Right forelimb (tissue), 1 donor: ENCODE measurements around the gene SLC17A8.
"Not testable (repeated sequence)": the region's sequence is repeated elsewhere in the genome, so short reads cannot be mapped to it uniquely, and the experiment has no call there.

Experiments used
- DNase-seq: peaks from one replicate; pipeline ENCODE4 v3.0.0-alpha.2; 2018

Gene SLC17A8

DNA sequence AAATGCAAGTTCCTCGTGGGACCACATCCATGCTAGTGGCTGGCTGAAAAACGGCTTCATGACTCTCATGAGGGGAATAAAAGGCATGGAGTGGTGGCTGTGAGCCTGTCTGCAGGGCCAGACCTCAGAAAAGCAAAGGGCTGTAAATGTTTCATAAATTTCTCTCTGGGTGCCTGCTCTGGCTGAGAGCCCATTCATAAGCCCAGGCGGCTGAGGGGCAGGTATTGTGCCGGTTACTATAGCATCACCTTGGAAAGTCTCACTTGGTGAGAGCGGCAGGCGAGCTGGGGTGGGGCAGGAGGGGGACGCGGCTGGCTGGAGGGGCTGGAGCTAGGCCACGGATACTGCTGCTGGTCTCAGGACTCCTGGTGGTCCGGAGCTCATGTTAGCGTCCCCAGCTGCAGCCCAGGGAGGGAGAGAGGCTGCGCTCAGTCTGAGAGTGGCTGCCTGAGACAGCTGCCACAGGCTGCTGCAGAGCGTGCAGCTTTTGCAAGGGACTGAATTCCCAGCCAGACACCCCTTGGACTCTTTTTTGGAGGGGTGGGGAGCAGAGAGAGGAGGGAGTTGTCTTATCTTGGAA is at the start of gene SLC17A8:
Gene SLC17A8 (plus strand): TSS at position 431 of the 580 bp plus-strand sequence. CDS start 318 bp downstream, outside the sequence.
- DNase-seq, result peak; percentile 48

DNA sequence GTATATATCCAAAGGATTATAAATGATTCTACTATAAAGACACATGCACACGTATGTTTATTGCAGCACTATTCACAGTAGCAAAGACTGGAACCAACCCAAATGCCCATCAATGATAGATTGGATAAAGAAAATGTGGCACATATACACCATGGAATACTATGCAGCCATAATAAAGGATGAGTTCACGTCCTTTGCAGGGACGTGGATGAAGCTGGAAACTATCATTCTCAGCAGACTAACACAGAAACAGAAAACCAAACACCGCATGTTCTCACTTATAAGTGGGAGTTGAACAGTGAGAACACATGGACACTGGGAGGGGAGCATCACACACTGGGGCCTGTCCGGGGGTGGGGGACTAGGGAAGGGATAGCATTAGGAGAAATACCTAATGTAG is 48.7 kb upstream of the SLC17A8 start:
- DNase-seq, result not testable (repeated sequence)

DNA sequence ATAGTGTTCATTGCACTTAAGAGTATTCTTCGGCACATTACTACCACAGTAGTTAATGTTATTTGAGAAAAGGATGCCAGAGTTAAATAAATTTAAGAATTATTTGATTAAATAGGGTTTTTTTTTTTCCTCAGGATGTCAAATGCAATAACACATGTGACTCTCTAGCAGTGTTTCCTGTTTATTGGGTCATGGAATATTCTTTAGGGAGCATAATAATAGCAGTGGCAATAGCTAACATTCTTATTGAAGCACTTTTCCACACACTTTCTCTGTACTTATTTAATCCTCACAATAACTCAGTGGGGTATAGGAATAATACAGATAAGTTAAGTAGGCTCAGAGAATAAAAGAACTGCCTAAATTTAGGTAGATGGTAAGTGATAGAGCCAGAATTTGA is 45.6 kb upstream of the SLC17A8 start:
- no peak for DNase-seq

DNA sequence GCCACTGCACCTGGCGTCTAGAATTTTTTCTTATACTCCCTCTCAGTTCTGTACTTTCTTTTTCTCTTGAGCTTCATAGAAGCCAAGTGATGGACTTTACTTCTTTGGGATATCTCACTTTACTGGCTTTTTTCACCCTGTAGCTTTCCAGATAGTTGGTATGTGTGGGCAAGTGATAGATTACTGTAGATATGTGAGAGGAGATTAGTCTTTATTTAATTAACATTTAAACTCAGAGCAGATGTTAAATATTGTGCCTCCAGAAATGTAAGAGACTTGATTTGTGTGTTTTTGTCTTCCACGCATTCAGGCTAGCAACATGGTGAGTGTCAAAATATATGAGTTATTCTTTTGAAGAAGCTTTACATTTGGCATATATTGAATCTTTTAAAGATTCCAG is 39.5 kb upstream of the SLC17A8 start:
- DNase-seq, result no peak

DNA sequence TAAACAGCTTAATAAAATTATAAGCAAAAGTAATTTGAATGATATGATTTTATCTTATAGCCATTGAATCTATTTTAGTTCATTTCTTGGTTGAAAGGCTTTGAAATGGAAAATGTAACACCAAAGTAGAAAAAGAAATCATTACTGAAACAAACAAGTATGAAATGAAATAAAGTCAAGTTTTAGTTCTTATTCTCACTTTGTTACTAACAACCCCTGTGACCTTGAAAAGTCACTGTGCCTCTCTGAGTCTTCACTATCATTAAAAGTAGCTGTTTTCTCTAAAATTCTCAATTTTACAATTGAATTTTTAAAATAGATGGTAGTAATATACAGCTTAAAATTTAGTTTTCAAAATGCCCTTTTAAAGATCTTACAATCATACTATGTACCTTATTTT is 32.4 kb upstream of the SLC17A8 start:
- DNase-seq, result no peak

DNA sequence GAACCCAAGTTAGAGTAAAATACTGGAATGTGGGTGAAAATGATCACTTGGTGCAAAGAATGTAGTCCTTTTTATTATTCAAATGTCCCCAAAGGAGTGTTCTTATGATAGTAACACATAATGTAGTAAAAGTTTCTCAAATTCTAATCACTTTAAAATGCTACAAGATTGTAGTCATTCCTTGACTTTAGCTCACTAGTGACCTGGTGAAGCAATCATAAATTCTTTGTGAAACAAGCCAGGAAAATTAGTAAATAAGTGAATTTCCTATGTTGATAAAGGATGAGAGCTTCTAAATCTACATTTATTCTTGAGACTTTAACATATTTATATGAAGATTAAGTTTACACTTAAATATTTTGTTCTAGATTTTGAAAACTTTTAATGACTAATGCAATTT is 30.7 kb upstream of the SLC17A8 start:
- DNase-seq, result no peak

DNA sequence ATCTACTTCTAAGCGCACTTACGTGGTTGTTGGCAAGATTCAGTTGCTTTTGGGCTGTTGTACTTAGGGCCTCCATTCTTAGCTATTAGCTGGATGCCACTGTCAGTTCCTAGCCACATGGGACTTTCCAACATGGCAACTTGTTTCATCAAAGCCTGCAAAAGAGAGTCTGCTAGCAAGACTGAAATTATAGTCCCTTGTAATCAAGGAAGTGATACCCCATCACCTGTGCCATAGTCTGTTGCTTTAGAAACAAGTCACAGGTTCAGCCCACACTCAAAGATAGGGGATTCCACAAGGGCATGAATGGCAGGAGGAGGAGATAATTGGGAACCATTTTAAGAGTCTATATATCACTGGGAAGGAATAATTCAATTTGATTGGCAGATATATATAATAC is 27.1 kb upstream of the SLC17A8 start:
- DNase-seq, result no peak

DNA sequence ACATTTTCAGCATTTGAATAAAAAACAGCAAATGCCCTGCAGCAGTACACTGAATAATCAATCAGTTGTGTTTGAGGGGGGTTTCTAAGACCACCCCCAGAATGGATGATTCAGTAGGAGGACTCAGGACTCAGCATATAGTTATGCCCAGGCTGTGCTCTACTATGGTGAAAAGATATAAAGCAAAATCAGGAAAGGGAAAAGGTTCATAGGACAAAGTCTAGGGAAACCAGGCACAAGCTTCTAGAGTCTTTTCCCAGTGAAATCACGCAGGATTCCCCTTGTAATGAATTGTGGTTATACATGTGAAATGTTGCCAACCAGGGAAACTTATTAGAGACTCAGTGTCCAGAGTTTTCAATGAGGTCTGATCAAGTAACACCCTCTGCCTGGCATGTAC is 25.0 kb upstream of the SLC17A8 start:
- no peak for DNase-seq

DNA sequence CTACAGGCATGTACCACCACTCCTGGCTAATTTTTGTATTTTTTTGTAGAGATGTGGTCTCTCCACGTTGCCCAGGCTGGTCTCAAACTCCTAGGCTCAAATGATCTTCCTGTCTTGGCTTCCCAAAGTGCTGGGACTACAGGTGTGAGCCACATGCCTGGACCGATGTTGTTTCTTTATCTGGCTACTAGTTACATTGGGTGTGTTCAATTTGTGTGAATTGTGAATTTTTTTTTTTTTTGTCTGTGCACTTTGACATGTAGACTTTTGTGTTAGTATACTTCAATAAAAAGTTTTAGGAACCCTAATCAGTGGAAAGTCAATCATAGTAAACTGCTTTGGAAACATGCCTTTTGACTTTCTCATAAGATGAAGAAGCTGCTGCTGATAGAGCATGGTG is 24.0 kb upstream of the SLC17A8 start:
- no peak for DNase-seq

DNA sequence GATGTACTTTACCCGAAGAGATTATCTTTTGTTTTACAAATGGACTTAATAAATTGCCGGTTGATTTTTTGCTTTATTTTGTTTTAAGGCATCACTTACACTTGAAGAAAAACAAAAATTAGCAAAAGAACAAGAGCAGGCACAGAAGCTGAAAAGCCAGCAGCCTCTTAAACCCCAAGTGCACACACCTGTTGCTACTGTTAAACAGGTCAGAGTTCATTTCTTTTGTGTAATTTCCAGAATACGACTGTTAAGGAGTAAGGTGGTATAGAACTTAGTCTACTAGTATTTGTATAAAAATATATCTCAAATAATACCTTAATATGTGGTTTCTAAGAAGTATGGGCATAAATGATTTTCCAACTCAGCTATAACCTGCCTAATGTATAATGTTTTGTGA is 19.6 kb upstream of the SLC17A8 start:
- no peak for DNase-seq

DNA sequence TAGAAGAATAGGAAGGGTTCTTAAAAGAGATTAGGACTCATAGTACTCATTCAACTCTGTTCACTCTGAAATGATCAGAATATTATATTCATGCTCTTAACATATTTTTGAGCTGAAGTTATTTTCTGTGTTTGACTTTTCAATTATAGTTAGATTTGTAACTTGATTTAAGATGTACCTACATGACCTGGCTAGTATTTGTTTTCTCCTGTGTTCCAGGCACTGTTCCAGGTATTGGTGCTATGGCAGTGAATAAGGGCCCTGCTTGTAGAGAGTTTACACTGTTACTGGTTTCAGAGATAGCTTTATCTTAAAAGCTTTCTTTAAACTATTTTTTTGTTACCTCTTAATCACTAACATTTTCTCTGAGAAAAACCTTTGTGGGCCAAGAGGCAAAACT is 19.1 kb upstream of the SLC17A8 start:
- DNase-seq, result no peak

DNA sequence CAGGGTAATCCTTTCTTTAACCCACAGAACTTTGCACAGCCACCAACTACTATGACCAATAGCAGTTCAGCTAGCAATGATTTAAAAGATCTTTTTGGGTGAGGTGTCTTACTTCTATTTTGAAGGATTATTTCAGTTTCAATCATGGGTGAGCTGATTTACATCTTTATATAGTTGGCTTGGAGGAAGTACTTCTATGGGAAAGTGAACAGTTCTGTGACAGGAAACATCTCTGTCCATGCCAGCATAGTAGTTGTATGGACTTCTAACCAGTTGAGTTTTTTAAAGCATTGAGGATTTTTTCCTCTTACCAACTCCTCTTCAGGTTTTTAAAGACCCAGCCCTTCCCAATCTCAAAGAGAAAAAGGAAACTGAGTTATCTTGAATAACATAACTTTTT is 17.8 kb upstream of the SLC17A8 start:
- no peak for DNase-seq

DNA sequence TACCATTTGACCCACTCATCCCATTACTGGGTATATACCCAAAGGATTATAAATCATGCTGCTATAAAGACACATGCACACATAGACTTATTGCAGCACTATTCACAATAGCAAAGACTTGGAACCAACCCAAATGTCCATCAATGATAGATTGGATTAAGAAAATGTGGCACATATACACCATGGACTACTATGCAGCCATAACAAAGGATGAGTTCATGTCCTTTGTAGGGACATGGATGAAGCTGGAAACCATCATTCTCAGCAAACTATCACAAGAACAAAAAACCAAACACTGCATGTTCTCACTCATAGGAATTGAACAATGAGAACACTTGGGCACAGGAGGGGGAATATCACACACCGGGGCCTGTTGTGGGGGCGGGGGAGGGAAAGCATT is 14.0 kb upstream of the SLC17A8 start:
- DNase-seq, result not testable (repeated sequence)

DNA sequence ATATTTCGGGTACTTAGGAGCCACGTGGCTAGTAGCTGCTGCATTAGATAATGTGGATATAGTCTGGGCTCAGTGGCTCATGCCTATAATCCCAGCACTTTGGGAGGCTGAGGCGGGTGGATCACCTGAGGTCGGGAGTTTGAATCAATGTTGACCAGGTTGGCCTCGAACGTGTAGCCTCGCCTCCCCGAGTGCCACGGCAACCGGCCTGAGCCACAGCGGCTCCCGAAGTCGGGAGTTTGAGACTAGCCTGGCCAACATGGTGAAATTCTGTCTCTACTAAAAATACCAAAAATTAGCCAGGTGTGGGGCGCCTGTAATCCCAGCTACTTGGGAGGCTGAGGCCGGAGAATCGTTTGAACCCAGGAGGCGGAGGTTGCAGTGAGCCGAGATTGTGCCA is 12.5 kb upstream of the SLC17A8 start:
- DNase-seq, result not testable (repeated sequence)

DNA sequence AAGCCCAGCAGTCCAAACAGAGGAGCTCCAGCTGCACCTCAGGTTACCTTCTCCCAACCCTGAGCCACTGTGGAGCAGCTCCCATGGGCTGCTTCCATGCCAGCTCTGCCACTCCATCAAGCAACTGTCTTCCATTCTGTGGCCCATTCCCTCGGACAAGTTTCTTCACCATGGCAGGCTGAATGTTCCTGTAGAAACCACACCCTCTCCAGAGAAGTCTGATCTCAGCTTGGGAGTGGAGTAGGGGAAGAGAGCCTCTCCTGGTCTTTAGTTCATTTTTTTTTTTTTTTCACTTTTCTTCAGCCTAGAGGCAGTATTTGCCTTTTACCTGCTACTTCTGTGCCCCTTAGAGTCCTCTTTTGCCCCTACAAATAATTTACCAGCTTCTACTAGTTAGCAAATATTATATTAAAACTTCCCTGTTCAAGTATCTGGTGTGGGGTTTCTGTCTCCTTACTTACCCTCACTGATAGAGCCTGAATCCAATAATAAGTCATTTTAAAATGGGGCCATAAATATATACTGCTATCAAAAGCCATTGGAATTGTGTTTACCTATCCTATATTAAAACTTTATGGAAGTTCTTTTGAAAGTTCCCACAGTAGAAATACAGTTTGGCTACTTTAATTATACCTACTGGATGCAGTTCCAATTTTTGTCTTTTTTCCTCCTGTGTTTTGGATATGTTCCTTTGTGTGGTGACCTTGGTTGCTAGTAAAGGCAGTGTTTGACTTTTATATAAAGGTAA is 11.7 kb upstream of the SLC17A8 start:
- DNase-seq, result no peak

DNA sequence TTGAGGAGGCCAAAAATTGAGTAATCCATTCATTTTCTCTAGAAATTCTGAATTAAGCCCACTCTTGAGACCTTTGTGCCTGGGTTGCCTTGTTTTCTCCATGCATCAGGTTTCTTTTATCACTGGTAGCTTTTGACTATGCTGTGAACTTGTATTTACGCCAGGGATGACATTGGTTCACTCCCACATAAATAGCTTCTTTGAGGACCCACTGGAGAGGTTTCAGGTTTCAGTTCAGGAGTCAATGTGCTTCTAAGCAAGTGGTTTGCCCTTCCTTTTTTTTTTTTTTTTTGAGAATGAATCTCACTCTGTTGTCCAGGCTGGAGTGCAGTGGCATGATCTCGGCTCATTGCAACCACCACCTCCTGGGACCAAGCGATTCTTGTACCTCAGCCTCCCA is 10.2 kb upstream of the SLC17A8 start:
- DNase-seq, result no peak

DNA sequence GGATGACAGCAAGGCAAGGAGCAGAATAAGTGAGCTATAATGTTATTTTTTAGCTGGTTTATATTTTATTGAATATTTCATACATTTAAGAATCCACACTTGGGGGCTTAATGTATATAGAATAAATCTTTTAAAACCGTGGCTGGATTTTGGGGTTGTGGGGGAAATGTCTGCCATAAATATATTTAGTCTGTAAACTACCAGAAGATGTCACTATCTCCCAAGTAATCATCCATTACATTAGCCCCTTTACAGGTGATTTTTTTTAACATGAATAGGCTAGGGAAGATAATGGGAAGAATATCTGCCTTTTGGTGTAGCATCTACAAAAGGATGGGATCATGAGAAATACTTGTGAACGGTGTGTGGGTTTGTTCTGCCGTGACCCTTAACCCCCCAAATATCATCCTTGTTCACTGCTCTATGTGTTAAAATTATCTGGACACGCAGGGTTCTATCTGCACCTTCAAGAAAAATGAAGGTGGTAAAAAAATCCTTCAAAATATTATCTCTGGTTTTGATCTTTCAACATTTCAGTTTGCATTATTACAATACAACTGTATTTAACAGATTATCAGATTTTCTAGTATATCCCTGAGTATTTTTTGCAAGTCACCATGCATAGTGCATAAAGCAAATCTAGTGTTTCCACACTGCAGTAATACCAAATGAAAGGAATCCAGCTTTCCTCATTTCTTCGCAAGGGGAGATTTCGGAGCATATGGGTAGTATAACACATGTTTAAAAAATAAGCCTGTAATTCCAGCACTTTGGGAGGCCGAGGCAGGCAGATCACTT is 8.0 kb upstream of the SLC17A8 start:
- no peak for DNase-seq

DNA sequence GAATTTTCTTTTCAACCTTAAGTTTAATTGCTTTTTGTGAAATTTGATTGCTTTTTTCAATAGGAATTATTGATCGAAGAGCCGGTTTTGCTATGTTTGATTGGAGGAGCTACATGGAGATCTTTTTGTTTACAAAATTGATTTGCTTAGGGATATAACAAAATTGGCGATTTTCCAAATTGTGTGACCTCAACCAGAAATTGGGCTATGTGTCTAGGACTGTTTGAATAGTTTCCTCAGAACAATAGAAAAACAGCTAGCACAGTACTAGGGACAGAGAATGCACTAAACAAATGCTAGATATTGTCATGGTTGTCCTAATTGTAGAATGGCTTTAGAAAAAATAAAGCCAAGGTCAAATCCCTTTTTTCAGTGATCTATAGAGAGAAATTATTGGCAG is 2.4 kb downstream of the SLC17A8 start:
- no peak for DNase-seq

DNA sequence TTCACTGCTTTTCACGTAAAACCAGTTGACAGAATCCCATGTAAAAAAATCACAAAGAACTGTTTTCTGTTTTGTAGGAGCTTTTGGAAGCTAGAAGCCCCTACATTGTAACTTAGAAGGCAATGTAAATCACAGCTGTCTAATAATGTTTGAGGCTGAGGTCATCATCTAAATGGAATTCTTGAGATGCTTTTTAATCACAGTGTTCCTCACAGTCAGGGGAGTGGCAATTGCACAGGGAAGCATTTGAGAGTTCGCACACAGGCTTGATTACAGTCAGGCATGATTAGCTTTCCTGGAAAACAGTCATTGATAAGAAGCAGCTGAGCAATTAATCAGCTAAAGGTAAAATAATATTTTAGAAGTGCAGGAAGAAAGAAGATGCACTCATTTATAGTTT is 2.9 kb downstream of the SLC17A8 start:
- no peak for DNase-seq

DNA sequence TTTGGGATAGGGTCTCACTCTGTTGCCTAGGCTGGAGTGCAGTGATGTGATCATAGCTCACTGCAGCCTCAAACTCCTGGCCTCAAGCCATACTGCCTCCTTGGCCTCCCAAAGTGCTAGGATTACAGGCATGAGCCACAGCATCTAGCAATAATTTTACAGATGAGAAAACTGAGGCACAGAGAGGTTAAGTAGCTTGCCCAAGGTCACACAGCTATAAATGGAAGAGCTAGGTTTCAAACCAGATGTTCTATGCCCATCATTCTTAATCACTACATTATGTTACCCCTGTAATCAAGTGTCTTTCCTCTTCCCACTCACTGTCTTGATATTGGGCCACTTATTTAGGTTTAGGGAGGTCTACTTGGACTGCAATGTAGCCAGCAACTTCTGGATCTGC is 3.6 kb downstream of the SLC17A8 start:
- DNase-seq, result no peak

DNA sequence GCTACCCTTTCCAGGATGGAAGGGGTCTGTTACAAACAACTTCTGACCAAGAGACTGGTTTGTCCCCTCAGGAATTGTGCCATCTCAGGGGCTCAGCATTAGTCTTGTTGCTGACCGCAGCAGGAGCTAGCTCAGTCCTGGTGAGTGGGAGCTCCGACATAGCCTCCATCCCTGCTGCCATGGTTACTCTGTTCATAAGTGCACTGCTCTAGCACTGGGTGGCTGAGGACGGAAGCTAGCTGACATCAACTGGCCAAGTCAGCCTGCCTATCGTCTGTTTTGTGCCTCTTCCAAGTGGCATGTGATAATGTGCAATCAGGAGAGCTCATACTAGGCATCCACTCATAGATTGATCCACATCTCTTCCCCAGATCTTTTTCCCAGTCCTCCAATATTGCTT is 7.5 kb downstream of the SLC17A8 start:
- no peak for DNase-seq

DNA sequence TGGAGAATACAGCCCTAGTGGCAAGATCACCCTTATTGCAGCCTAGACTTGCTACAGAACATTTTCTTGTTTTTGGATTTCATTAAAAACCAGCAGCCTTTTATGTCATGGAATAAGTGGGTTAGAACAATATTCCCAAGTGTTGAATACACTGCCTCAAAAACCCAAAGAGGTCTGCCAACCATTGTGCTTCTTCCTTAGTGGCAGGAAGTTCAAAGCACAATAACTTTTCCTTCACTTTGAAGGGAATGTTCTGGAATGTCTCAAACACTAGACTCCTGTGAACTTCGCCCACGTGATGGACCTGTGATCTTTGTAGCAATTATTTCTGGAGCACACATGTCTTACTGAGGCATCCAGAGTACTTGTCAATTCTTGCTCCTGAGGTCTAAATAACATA is 8.5 kb downstream of the SLC17A8 start:
- DNase-seq, result no peak

DNA sequence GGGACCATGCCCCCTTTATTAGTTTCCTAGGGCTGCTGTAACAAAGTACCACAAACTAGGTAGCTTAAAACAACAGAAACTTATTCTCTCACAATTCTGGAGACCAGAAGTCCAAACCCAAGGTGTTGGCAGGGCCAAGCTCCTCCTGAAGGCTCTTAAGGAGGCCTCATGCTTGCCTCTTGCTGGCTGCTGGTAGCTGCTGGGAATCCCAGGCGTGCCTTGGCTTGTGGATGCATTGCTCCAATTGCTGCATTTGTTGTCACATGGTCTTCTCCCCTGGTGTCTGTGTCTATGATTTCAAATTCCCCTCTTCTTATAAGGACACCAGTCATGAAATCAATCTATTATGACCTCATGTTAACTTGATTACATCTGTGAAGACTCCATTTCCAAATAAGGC is 11.2 kb downstream of the SLC17A8 start:
- no peak for DNase-seq

DNA sequence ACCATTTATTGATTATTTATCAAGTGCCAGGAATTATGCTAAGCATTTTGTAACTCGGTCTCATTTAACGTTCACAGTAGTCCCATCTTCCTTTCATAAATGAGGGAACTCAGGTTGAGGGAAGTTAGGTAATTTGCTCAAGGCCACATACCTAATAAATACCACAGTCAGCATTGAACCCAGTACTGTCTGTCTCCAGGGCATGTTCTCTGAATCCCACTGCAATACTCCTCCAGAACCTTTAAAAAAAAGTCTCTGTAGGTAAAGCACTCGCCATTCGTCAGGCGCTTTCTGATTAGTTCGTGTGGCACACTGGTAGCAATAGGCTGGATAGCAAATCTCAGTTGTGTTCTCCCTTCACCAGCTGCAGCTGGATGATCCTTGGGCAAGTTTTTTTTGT is 14.3 kb downstream of the SLC17A8 start:
- DNase-seq, result no peak
